GM10847 (cell line): Measurements from ENCODE around the gene GNAL.

ENCODE experiments used
- POLR2A ChIP-seq: IDR thresholded peaks from 2 replicates; pipeline ENCODE4 v1.6.1; 2011; ENCODE audit not compliant: insufficient read length; ENCODE audit errors: extremely low read depth

The GNAL gene

GRCh38 chr18:11688972-11689668 is at the start of gene GNAL:
Gene GNAL (plus strand): TSS chr18:11689264. CDS start chr18:11689564, 300 bp downstream.
- no peak for TF ChIP-seq POLR2A

- no peak for TF ChIP-seq POLR2A
These were observed 39.2 kb upstream of the GNAL start for GRCh38 chr18:11649839-11650238.

- TF ChIP-seq POLR2A = no peak
These were observed 37.2 kb upstream of the GNAL start for GRCh38 chr18:11651899-11652298.

GRCh38 chr18:11653521-11653920 is 35.5 kb upstream of the GNAL start:
- no peak for TF ChIP-seq POLR2A

- TF ChIP-seq POLR2A = no peak
These were observed 34.1 kb upstream of the GNAL start for GRCh38 chr18:11654736-11655605.

GRCh38 chr18:11655606-11655932 is 33.5 kb upstream of the GNAL start:
- TF ChIP-seq POLR2A = no peak

- no peak for TF ChIP-seq POLR2A
These were observed 31.9 kb upstream of the GNAL start for GRCh38 chr18:11657152-11657551.

- no peak for TF ChIP-seq POLR2A
These were observed 31.5 kb upstream of the GNAL start for GRCh38 chr18:11657554-11657953.

- no peak for TF ChIP-seq POLR2A
These were observed 31.0 kb upstream of the GNAL start for GRCh38 chr18:11658019-11658418.

GRCh38 chr18:11658989-11659388 is 30.1 kb upstream of the GNAL start:
- no peak for TF ChIP-seq POLR2A

- TF ChIP-seq POLR2A = no peak
These were observed 28.4 kb upstream of the GNAL start for GRCh38 chr18:11660691-11661090.

- no peak for TF ChIP-seq POLR2A
These were observed 27.6 kb upstream of the GNAL start for GRCh38 chr18:11661430-11661829.

GRCh38 chr18:11663439-11664029 is 25.5 kb upstream of the GNAL start:
- TF ChIP-seq POLR2A = no peak

- no peak for TF ChIP-seq POLR2A
These were observed 24.8 kb upstream of the GNAL start for GRCh38 chr18:11664286-11664685.

- no peak for TF ChIP-seq POLR2A
These were observed 23.9 kb upstream of the GNAL start for GRCh38 chr18:11665146-11665545.

GRCh38 chr18:11665587-11665986 is 23.5 kb upstream of the GNAL start:
- TF ChIP-seq POLR2A = no peak

GRCh38 chr18:11666176-11666575 is 22.9 kb upstream of the GNAL start:
- no peak for TF ChIP-seq POLR2A

- TF ChIP-seq POLR2A = no peak
These were observed 22.2 kb upstream of the GNAL start for GRCh38 chr18:11666831-11667230.
